Breast epithelium (tissue), 3 donors: ENCODE data around the gene HYAL3.

Experiments
- CTCF ChIP-seq, 3 donors: fragments of 450-650 bp; IDR thresholded peaks; one replicate each; pipeline ENCODE4 v1.5.1; 2016 to 2017; ENCODE audit warnings: antibody characterized with exemption in 3 of 3, mild to moderate bottlenecking in 3 of 3, moderate library complexity in 3 of 3
- POLR2A ChIP-seq: fragments of 450-650 bp; IDR thresholded peaks from one replicate; pipeline ENCODE4 v1.6.1; 2016; ENCODE audit warnings: antibody characterized with exemption, mild to moderate bottlenecking, moderate library complexity
- POLR2AphosphoS5 ChIP-seq, 3 donors: sonication (generic); formaldehyde crosslinking; IDR thresholded peaks; one replicate each; pipeline ENCODE4 v1.6.1; 2017; ENCODE audit warnings: antibody characterized with exemption in 3 of 3

- TF ChIP-seq CTCF (IDR thresholded peaks at IDR 0.05) (no peak), POLR2A (no peak), POLR2AphosphoS5 (IDR thresholded peaks at IDR 0.05) (no peak)
Observed at GRCh38 chr3:50320853-50321335, 21.7 kb upstream of the HYAL3 start.
